ENCODE measurements around the gene PITPNM2.
"Not testable (repeated sequence)": the region's sequence is repeated elsewhere in the genome, so short reads cannot be mapped to it uniquely, and the experiment has no call there.

Gene PITPNM2

GRCh38 chr12:123119808-123120207 lies 31.1 kb downstream of the PITPNM2 start:
- Mint-ChIP-seq H3K27me3 (ENCODE audit: low read depth) (no peaks in the 10 kb centered on the region), H3K27ac (peak overlapping the region; percentile 92), H3K4me3 (peak overlapping the region; percentile 34), H3K9me3 (no peaks in the 10 kb centered on the region), H3K4me1 (ENCODE audit: low read depth) (peaks cover 56% of the 10 kb centered on the region), H3K36me3 (ENCODE audit: low read depth) (peaks cover 4% of the 10 kb centered on the region)

GRCh38 chr12:123118497-123118896 lies 32.4 kb downstream of the PITPNM2 start:
- Mint-ChIP-seq H3K27ac (no peak overlapping the region), H3K9me3 (no peaks in the 10 kb centered on the region), H3K36me3 (ENCODE audit: low read depth) (peaks cover 4% of the 10 kb centered on the region), H3K27me3 (ENCODE audit: low read depth) (no peaks in the 10 kb centered on the region), H3K4me3 (no peak overlapping the region), H3K4me1 (ENCODE audit: low read depth) (peaks cover 58% of the 10 kb centered on the region)

- peak overlapping the region; percentile 45 for H3K27ac Mint-ChIP-seq
- H3K36me3 Mint-ChIP-seq (ENCODE audit: low read depth), result peaks cover 4% of the 10 kb centered on the region
- peaks cover 32% of the 10 kb centered on the region for H3K4me1 Mint-ChIP-seq (ENCODE audit: low read depth)
- H3K4me3 Mint-ChIP-seq, result no peak overlapping the region
- no peaks in the 10 kb centered on the region for H3K9me3 Mint-ChIP-seq
- no peaks in the 10 kb centered on the region for H3K27me3 Mint-ChIP-seq (ENCODE audit: low read depth)
These were observed 35.3 kb downstream of the PITPNM2 start for GRCh38 chr12:123115409-123116121.

DNA sequence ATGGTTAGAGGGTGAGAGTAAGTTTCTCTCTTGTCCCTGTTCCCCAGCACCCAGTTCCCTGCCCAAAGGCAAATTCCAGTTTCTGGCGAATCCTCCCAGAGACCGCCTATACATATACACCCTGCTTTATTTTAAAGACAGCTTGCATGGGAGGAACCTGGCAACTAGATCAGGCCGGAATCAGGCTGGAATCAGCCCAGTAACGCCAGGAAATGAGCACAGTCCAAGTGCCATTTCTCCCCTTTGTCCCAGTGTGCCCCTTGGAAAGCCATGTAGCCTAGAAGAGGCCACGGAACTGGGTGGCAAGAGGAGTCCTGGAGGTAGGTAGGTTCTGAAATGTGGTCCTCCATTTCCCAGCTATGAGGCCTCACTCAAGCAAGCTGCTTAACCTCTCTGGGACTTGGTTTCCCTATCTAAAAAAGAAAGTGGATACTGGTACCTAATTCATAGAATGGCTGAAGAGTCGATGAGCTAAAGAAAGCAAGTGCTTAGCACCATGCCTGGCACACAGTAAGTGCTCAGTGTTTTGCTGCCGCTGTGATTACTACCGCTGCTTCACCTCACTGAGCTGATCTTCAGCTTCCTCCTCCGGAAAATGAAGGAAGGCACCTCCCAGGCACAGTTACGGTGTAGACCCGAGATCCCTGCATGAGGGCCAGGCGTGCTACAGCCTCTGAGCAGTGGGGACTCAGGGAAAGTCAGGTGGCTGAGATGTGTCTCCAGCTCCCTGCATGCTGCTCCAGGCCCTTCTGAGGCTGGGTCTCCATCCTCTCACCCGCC lies 36.4 kb downstream of the PITPNM2 start:
- Mint-ChIP-seq H3K4me3 (no peak overlapping the region), H3K36me3 (ENCODE audit: low read depth) (peaks cover 5% of the 10 kb centered on the region), H3K9me3 (no peaks in the 10 kb centered on the region), H3K27me3 (ENCODE audit: low read depth) (no peaks in the 10 kb centered on the region), H3K4me1 (ENCODE audit: low read depth) (peaks cover 22% of the 10 kb centered on the region), H3K27ac (peak overlapping the region; percentile 45)

- H3K36me3 Mint-ChIP-seq (ENCODE audit: low read depth), result peaks cover 8% of the 10 kb centered on the region
- H3K4me1 Mint-ChIP-seq (ENCODE audit: low read depth), result peaks cover 23% of the 10 kb centered on the region
- H3K27me3 Mint-ChIP-seq (ENCODE audit: low read depth), result no peaks in the 10 kb centered on the region
- H3K9me3 Mint-ChIP-seq, result no peaks in the 10 kb centered on the region
- H3K4me3 Mint-ChIP-seq, result no peak overlapping the region
- H3K27ac Mint-ChIP-seq, result no peak overlapping the region
These were observed 37.9 kb downstream of the PITPNM2 start for GRCh38 chr12:123113026-123113425.

DNA sequence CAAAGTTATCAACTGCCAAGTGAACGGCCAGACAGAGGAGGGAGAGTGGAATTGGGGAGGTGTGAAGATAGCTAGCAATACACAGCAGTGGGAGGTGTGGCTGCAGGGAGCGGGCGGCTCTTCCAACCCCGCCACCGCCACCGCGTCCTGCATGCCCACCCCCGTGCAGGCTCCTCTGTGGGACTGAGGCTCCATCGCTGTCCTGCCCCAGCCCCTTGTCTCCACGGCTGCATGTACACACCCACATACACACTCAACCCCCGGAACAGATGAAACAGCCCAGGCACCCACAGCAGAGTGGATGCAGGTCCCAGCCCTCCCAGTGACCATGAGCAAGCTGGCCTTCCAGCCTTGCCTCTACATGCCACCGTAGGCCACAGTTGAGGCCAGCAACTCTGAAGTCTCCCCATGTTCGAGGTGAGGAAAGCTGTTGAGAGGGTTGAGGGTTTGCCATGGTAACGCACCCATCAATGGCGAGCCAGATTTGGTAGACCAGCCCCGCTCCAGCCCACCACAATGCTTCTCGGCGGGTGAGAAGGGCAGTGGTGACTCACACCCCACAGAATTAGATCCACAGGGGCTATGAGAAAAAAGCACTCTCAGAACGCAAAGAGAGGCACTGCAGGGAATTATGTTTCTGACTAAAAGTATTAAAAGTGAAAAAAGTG lies 39.3 kb downstream of the PITPNM2 start:
- Mint-ChIP-seq H3K4me3 (no peak overlapping the region), H3K27ac (no peak overlapping the region), H3K9me3 (no peaks in the 10 kb centered on the region), H3K4me1 (ENCODE audit: low read depth) (peaks cover 37% of the 10 kb centered on the region), H3K27me3 (ENCODE audit: low read depth) (no peaks in the 10 kb centered on the region), H3K36me3 (ENCODE audit: low read depth) (peaks cover 16% of the 10 kb centered on the region)

GRCh38 chr12:123109319-123109772 lies 41.5 kb downstream of the PITPNM2 start:
- Mint-ChIP-seq H3K36me3 (ENCODE audit: low read depth) (peaks cover 22% of the 10 kb centered on the region), H3K4me3 (no peak overlapping the region), H3K9me3 (no peaks in the 10 kb centered on the region), H3K27ac (no peak overlapping the region), H3K4me1 (ENCODE audit: low read depth) (peaks cover 39% of the 10 kb centered on the region), H3K27me3 (ENCODE audit: low read depth) (no peaks in the 10 kb centered on the region)

DNA sequence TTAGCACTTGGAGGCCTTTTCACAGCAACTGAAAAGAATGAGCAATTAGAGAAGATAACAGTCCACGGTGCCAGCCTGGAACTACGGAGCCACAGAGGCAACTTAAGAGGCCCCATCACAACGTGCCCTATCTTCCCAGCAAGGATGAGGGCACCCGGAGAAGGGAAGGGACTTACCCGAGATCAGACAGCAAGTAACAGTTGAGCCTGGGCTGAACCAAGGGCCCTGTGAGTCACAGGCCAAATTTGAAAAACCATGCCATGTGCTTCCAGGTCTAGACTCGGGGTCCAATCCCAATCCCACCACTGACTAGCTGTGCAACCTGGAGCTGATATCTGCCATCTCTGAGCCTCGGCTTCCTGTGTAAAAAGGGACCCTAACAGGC lies 42.2 kb downstream of the PITPNM2 start:
- no peak overlapping the region for H3K4me3 Mint-ChIP-seq
- no peaks in the 10 kb centered on the region for H3K9me3 Mint-ChIP-seq
- peaks cover 39% of the 10 kb centered on the region for H3K4me1 Mint-ChIP-seq (ENCODE audit: low read depth)
- peak overlapping the region; percentile 31 for H3K27ac Mint-ChIP-seq
- no peaks in the 10 kb centered on the region for H3K27me3 Mint-ChIP-seq (ENCODE audit: low read depth)
- peaks cover 22% of the 10 kb centered on the region for H3K36me3 Mint-ChIP-seq (ENCODE audit: low read depth)

- peaks cover 22% of the 10 kb centered on the region for H3K36me3 Mint-ChIP-seq (ENCODE audit: low read depth)
- H3K27ac Mint-ChIP-seq, result peak overlapping the region; percentile 92
- H3K27me3 Mint-ChIP-seq (ENCODE audit: low read depth), result no peaks in the 10 kb centered on the region
- peaks cover 39% of the 10 kb centered on the region for H3K4me1 Mint-ChIP-seq (ENCODE audit: low read depth)
- H3K4me3 Mint-ChIP-seq, result peak overlapping the region; percentile 43
- H3K9me3 Mint-ChIP-seq, result no peaks in the 10 kb centered on the region
These were observed 42.8 kb downstream of the PITPNM2 start for GRCh38 chr12:123107926-123108681.

DNA sequence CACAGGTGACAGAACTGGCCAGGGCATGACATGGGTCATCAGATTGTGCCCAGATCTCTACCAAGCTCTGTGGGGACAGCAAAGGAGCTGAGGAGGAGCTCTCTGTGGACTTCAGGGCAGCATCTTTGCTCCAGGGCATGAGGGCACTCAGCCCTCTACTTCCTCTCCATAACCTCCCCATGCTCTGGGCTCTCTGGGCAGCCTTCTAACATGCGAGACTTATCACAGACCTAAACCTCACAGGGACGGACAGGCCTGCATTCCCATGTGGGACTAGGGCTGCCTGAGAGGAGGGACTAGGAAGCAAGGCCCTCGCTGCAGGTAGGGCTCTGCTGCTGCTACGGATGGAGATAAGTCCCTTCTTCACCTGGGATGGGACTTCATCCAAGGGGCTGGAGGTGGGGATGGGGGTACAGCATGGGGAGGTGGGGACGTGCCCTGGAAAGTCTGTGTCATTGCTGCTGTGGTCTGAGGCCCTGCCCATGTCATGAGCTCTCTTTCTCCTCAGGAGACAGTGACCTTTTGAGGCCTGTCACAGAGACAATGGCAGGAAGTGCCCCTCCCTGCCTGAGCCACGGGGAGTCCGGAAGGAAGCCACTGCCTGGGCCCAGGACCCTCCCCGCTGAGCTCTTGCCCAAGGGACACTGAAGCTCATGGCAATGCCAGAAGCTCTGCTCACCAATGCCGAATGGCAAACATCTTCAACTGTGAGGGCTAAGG lies 44.1 kb downstream of the PITPNM2 start:
- Mint-ChIP-seq H3K36me3 (ENCODE audit: low read depth) (peaks cover 22% of the 10 kb centered on the region), H3K27ac (peak overlapping the region; percentile 92), H3K9me3 (no peaks in the 10 kb centered on the region), H3K27me3 (ENCODE audit: low read depth) (no peaks in the 10 kb centered on the region), H3K4me3 (peak overlapping the region; percentile 43), H3K4me1 (ENCODE audit: low read depth) (peaks cover 52% of the 10 kb centered on the region)

DNA sequence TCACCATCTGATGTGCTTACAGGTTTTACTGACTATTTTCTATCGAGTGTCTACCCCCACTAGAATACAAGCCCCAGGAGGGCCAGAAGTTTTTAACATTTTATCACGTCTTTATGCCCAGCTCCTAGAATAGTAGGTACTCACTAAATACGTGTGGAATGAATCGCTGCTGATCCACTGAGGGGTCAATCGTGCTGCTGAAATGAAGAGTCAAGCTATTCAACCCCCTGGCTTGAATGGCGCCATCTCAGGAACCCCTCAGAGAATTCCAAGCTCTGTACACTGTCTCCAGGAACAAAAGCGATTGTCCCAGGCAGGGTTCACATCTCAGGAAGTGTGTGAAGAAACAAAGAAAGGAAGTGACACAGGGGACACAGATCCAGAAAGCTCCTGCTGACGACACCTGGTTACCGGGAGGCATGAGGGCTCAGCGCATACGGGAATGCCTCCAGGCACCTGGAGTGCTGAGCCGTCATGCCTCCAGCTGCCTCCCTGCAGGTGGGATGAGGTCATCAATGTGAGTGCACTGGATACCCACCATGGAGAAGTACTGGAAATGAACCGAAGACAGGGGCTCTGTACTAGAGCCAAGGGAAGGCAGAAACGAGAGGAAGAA lies 45.6 kb downstream of the PITPNM2 start:
- Mint-ChIP-seq H3K4me1 (ENCODE audit: low read depth) (peaks cover 58% of the 10 kb centered on the region), H3K4me3 (no peak overlapping the region)

GRCh38 chr12:123104809-123105208 lies 46.1 kb downstream of the PITPNM2 start:
- H3K9me3 Mint-ChIP-seq, result no peaks in the 10 kb centered on the region
- H3K36me3 Mint-ChIP-seq (ENCODE audit: low read depth), result peaks cover 22% of the 10 kb centered on the region
- H3K27me3 Mint-ChIP-seq (ENCODE audit: low read depth), result no peaks in the 10 kb centered on the region
- peaks cover 58% of the 10 kb centered on the region for H3K4me1 Mint-ChIP-seq (ENCODE audit: low read depth)
- no peak overlapping the region for H3K27ac Mint-ChIP-seq
- no peak overlapping the region for H3K4me3 Mint-ChIP-seq

More for the DNA sequence above, 45.6 kb downstream of the PITPNM2 start:
- H3K9me3 Mint-ChIP-seq, result no peaks in the 10 kb centered on the region
- peak overlapping the region; percentile 92 for H3K27ac Mint-ChIP-seq
- peaks cover 22% of the 10 kb centered on the region for H3K36me3 Mint-ChIP-seq (ENCODE audit: low read depth)
- H3K27me3 Mint-ChIP-seq (ENCODE audit: low read depth), result no peaks in the 10 kb centered on the region

DNA sequence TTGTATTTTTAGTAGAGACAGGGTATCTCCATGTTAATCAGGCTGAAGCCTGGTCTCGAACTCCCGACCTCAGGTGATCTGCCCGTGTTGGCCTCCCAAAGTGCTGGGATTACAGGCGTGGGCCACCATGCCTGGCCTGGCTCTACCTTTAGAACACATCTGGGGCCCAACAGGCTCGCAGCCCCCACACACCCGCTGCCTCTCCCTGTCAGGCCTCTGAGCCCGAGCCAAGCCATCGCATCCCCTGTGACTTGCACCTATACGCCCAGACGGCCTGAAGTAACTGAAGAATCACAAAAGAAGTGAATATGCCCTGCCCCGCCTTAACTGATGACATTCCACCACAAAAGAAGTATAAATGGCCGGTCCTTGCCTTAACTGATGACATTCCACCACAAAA lies 46.8 kb downstream of the PITPNM2 start:
- not testable (repeated sequence) for H3K9me3 Mint-ChIP-seq; H3K4me3 Mint-ChIP-seq; H3K27ac Mint-ChIP-seq; H3K27me3 Mint-ChIP-seq (ENCODE audit: low read depth)
- peaks cover 58% of the 10 kb centered on the region for H3K4me1 Mint-ChIP-seq (ENCODE audit: low read depth)
- H3K36me3 Mint-ChIP-seq (ENCODE audit: low read depth), result peaks cover 21% of the 10 kb centered on the region

All from T-helper 1 cell treated with Interleukin-12 subunit alpha and Interleukin-12 subunit beta and Interleukin-4 antibody, amounts not matched to agents 30 μg/mL and 1 μg/mL, for 36 hours (primary cell).